HepG2 (cell line): Measurements from ENCODE around the gene BRIP1.

ENCODE experiments used
- JUN ChIP-seq: sonication (generic); formaldehyde crosslinking; IDR thresholded peaks from 2 replicates; pipeline ENCODE4 v1.4.0; 2020; ENCODE audit warnings: mild to moderate bottlenecking, missing genetic modification reagents
- PCBP1 ChIP-seq: fragments of 200-400 bp; formaldehyde crosslinking; IDR thresholded peaks from 2 replicates; pipeline ENCODE4 v1.6.1; 2017; ENCODE audit warnings: mild to moderate bottlenecking, low read depth, low read length, borderline replicate concordance
- TF ChIP-seq, protein P1 (sequence below): sonication (generic); formaldehyde crosslinking; IDR thresholded peaks from 2 replicates; pipeline ENCODE4 v1.4.0; 2020; ENCODE audit warnings: missing genetic modification reagents
- TF ChIP-seq, protein P2 (sequence below): sonication (generic); formaldehyde crosslinking; IDR thresholded peaks from 2 replicates; pipeline ENCODE4 v1.5.0; 2020; ENCODE audit warnings: mild to moderate bottlenecking, missing genetic modification reagents, moderate library complexity

DNA sequence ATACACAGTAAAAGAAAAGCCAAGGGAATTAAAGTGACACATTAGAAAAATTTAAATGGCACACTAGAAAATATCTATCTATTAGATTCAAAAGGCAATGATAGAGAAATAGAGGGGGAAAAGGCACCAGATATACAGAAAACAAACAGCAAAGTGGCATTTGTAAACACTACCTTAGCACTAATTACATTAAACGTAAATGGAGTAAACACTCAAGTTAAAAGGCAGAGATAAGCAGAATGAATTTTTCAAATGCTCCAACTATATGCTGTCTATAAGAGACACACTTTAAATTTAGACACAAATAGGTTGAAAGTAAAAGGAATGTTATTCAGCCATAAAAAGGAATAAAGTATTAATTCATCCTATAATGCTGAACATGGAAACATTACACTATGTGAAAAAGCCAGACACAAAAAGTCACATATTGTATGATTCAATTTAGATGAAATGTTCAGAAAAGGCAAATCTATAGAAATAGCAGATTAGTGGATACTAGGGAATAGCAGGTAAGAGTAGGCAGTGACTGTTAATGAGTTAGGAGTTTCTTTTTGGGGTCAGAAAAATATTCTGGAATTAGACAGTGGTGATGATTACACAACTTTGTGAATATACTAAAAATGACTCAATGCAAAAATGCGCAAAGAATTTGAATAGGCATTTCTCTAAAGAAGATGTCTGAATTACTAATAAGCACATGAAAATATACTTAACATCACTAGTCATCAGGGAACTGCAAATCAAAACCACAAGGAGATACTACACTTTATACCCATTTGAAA lies 92.4 kb downstream of the BRIP1 start:
- TF ChIP-seq JUN (CRISPR knock-in tag) (no peak), PCBP1 (no peak)
- TF ChIP-seq, protein P1, sequence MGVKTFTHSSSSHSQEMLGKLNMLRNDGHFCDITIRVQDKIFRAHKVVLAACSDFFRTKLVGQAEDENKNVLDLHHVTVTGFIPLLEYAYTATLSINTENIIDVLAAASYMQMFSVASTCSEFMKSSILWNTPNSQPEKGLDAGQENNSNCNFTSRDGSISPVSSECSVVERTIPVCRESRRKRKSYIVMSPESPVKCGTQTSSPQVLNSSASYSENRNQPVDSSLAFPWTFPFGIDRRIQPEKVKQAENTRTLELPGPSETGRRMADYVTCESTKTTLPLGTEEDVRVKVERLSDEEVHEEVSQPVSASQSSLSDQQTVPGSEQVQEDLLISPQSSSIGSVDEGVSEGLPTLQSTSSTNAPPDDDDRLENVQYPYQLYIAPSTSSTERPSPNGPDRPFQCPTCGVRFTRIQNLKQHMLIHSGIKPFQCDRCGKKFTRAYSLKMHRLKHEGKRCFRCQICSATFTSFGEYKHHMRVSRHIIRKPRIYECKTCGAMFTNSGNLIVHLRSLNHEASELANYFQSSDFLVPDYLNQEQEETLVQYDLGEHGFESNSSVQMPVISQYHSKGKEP = no peak
- TF ChIP-seq, protein P2, sequence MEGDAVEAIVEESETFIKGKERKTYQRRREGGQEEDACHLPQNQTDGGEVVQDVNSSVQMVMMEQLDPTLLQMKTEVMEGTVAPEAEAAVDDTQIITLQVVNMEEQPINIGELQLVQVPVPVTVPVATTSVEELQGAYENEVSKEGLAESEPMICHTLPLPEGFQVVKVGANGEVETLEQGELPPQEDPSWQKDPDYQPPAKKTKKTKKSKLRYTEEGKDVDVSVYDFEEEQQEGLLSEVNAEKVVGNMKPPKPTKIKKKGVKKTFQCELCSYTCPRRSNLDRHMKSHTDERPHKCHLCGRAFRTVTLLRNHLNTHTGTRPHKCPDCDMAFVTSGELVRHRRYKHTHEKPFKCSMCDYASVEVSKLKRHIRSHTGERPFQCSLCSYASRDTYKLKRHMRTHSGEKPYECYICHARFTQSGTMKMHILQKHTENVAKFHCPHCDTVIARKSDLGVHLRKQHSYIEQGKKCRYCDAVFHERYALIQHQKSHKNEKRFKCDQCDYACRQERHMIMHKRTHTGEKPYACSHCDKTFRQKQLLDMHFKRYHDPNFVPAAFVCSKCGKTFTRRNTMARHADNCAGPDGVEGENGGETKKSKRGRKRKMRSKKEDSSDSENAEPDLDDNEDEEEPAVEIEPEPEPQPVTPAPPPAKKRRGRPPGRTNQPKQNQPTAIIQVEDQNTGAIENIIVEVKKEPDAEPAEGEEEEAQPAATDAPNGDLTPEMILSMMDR (CRISPR knock-in tag) = no peak
